Endodermal cell (in vitro differentiated cells): Measurements from ENCODE around the gene PNPLA7. TPM values are rescaled to one million over a fixed set of nuclear protein-coding genes. Genes with fewer than 3 reads are reported as not detected.

ENCODE experiments used
- DNase-seq: peaks from one replicate; pipeline ENCODE4 v3.0.0-alpha.2; 2017
- H3K27ac ChIP-seq: 2 replicates; pipeline ENCODE4 v1.5.1; 2013; ENCODE audit warnings: mild to moderate bottlenecking, low read depth, low read length, moderate library complexity
- H3K27me3 ChIP-seq: 2 replicates; pipeline ENCODE4 v1.6.1; 2013; ENCODE audit warnings: mild to moderate bottlenecking, low read length, moderate library complexity; ENCODE audit not compliant: insufficient read depth, control insufficient read depth, poor library complexity, severe bottlenecking
- H3K36me3 ChIP-seq: 2 replicates; pipeline ENCODE4 v1.7.0; 2013; ENCODE audit warnings: mild to moderate bottlenecking, low read length, moderate library complexity; ENCODE audit not compliant: control insufficient read depth, insufficient read depth
- H3K4me1 ChIP-seq: one replicate; pipeline ENCODE4 v1.7.0; 2013; ENCODE audit warnings: low read length; ENCODE audit not compliant: control insufficient read depth, insufficient read depth
- H3K4me3 ChIP-seq: 2 replicates; pipeline ENCODE4 v1.5.1; 2013; ENCODE audit warnings: mild to moderate bottlenecking, low read length, moderate library complexity
- H3K9ac ChIP-seq: 2 replicates; pipeline ENCODE4 v1.6.1; 2013; ENCODE audit warnings: mild to moderate bottlenecking, low read length, moderate library complexity; ENCODE audit not compliant: poor library complexity, severe bottlenecking; ENCODE audit errors: extremely low read depth
- H3K9me3 ChIP-seq: 2 replicates; pipeline ENCODE4 v1.6.1; 2013; ENCODE audit warnings: mild to moderate bottlenecking, low read length, moderate library complexity; ENCODE audit not compliant: control insufficient read depth
- H3K27ac Mint-ChIP-seq: 2 replicates; pipeline ENCODE4 v1.8.0; 2020; ENCODE audit warnings: mixed read lengths
- H3K27me3 Mint-ChIP-seq: 2 replicates; pipeline ENCODE4 v1.8.0; 2021; ENCODE audit warnings: mild to moderate bottlenecking, mixed read lengths; ENCODE audit not compliant: insufficient read depth
- H3K36me3 Mint-ChIP-seq: 2 replicates; pipeline ENCODE4 v1.8.0; 2020; ENCODE audit warnings: low read depth, mixed read lengths
- H3K4me1 Mint-ChIP-seq: 2 replicates; pipeline ENCODE4 v1.8.0; 2020; ENCODE audit warnings: mixed read lengths
- H3K4me3 Mint-ChIP-seq: 2 replicates; pipeline ENCODE4 v1.8.0; 2020; ENCODE audit warnings: mild to moderate bottlenecking, moderate library complexity, mixed read lengths
- H3K9me3 Mint-ChIP-seq: 2 replicates; pipeline ENCODE4 v1.8.0; 2020; ENCODE audit warnings: mild to moderate bottlenecking, mixed read lengths
- CTCF ChIP-seq: fragments of 200-600 bp; sonication (generic); conservative IDR thresholded peaks from 2 replicates; pipeline ENCODE4 v1.5.0; 2021; ENCODE audit warnings: antibody characterized with exemption, mild to moderate bottlenecking
- WGBS, 2 experiments: methylation state at CpG; one replicate each; pipeline versions ENCODE4 v1.1.5 to v1.1.7; 2013; ENCODE audit warnings: missing lambda C conversion rate in 2 of 2, mixed read lengths in 1 of 2; ENCODE audit not compliant: insufficient coverage in 1 of 2, insufficient read length in 1 of 2; 5-methylcytosine and 5-hydroxymethylcytosine counted together
- total RNA-seq, 2 donors: library from RNA; stranded (reverse); fragmentation: NEBNext Ultra II Directional in 1 of 2; extraction: Animal tissue kit (Norgen Biotek cat#: 25700) in 1 of 2; gene quantifications; 2 replicates in 1 of 2; 3 replicates in 1 of 2; pipeline ENCODE4 v1.2.1, GENCODE V29; 2021

Gene PNPLA7
- total RNA-seq, 2 donors from 2014 or later = 2.0 to 2.4 TPM

GRCh38 chr9:137445275-137445807, 104.9 kb downstream of the PNPLA7 start:
- WGBS, 2 experiments = 36 to 44% methylated on average over 8 to 14 of the region's 14 CpGs
- peaks cover 5% of the 10 kb centered on the region for H3K36me3 Mint-ChIP-seq
- no peak overlapping the region for H3K9ac ChIP-seq
- no peaks in the 10 kb centered on the region for H3K4me1 ChIP-seq
- H3K27ac Mint-ChIP-seq = peak overlapping the region; percentile 46
- peaks cover 5% of the 10 kb centered on the region for H3K4me1 Mint-ChIP-seq
- no peak overlapping the region for H3K4me3 Mint-ChIP-seq
- H3K9me3 ChIP-seq = no peaks in the 10 kb centered on the region
- H3K4me3 ChIP-seq = no peak overlapping the region
- H3K27ac ChIP-seq = no peak overlapping the region
- peaks cover 9% of the 10 kb centered on the region for H3K27me3 ChIP-seq
- peak; percentile 84 for TF ChIP-seq CTCF
- H3K9me3 Mint-ChIP-seq = no peaks in the 10 kb centered on the region
- peak; percentile 94 for DNase-seq
- H3K36me3 ChIP-seq = no peaks in the 10 kb centered on the region
- H3K27me3 Mint-ChIP-seq = peaks cover 16% of the 10 kb centered on the region

- no peaks in the 10 kb centered on the region for H3K9me3 Mint-ChIP-seq
- H3K4me1 ChIP-seq = no peaks in the 10 kb centered on the region
- no peak for DNase-seq
- no peaks in the 10 kb centered on the region for H3K36me3 Mint-ChIP-seq
- H3K27ac Mint-ChIP-seq = no peak overlapping the region
- H3K9ac ChIP-seq = no peak overlapping the region
- H3K36me3 ChIP-seq = no peaks in the 10 kb centered on the region
- H3K4me3 Mint-ChIP-seq = no peak overlapping the region
- H3K27ac ChIP-seq = no peak overlapping the region
- H3K4me1 Mint-ChIP-seq = peaks cover 5% of the 10 kb centered on the region
- H3K27me3 Mint-ChIP-seq = peaks cover 18% of the 10 kb centered on the region
- H3K27me3 ChIP-seq = peaks cover 9% of the 10 kb centered on the region
- H3K9me3 ChIP-seq = no peaks in the 10 kb centered on the region
- TF ChIP-seq CTCF = no peak
- H3K4me3 ChIP-seq = no peak overlapping the region
- 85 to 88% methylated on average over 13 to 14 of the region's 14 CpGs for WGBS, 2 experiments
Observed at GRCh38 chr9:137444106-137444790, 106.0 kb downstream of the PNPLA7 start.

GRCh38 chr9:137441935-137442321, 108.3 kb downstream of the PNPLA7 start:
- Mint-ChIP-seq H3K4me1 (peaks cover 5% of the 10 kb centered on the region), H3K27ac (no peak overlapping the region), H3K9me3 (no peaks in the 10 kb centered on the region), H3K27me3 (peaks cover 18% of the 10 kb centered on the region), H3K4me3 (peak overlapping the region; percentile 48), H3K36me3 (no peaks in the 10 kb centered on the region)
- Histone ChIP-seq H3K4me1 (no peaks in the 10 kb centered on the region), H3K9ac (no peak overlapping the region), H3K36me3 (no peaks in the 10 kb centered on the region), H3K27ac (no peak overlapping the region), H3K9me3 (no peaks in the 10 kb centered on the region), H3K4me3 (no peak overlapping the region), H3K27me3 (peaks cover 9% of the 10 kb centered on the region)
- no peak for DNase-seq
- no peak for TF ChIP-seq CTCF
- 14 to 28% methylated on average over 1 to 5 of the region's 7 CpGs for WGBS, 2 experiments
